Panc1 (cell line): ENCODE data around the gene AFF3. TPM values are rescaled to one million over a fixed set of nuclear protein-coding genes. Genes with fewer than 3 reads are reported as not detected.

Source experiments
- ATAC-seq: fragments of 200-7000 bp; cut with Tn5 transposase; 2 replicates; pipeline ENCODE4 v1.9.1; 2020; ENCODE audit warnings: mild to moderate bottlenecking, moderate library complexity
- BruUV-seq: library from RNA; stranded (reverse); fragments of 400-500 nt; replicated peaks from 2 replicates; lab custom pipeline; 2021; lab: Mats Ljungman, UMichigan
- CTCF ChIA-PET: fragments of 300-600 bp; sonication (Branson Sonifier 250); formaldehyde crosslinking; loops from one replicate; lab custom pipeline; 2022; ENCODE audit warnings: antibody characterized with exemption; lab: Charles Lee
- POLR2A ChIA-PET: fragments of 300-600 bp; sonication (Branson Sonifier 250); formaldehyde crosslinking; loops from one replicate; lab custom pipeline; 2022; ENCODE audit warnings: antibody characterized with exemption; lab: Charles Lee
- DNase-seq: peaks from one replicate; pipeline ENCODE4 v3.0.0-alpha.2; 2010; ENCODE audit warnings: low read depth, low spot score
- H3K27ac ChIP-seq: 2 replicates; pipeline ENCODE4 v1.5.1; 2011; ENCODE audit warnings: mild to moderate bottlenecking, low read length, inconsistent platforms
- H3K27me3 ChIP-seq: fragments of 200-500 bp; sonication (Bioruptor generic); 2 replicates; pipeline ENCODE4 v1.6.0; 2014; ENCODE audit warnings: low read length, inconsistent platforms; ENCODE audit not compliant: control insufficient read depth, insufficient read depth
- H3K36me3 ChIP-seq: fragments of 200-500 bp; sonication (Bioruptor generic); 2 replicates; pipeline ENCODE4 v1.5.1; 2014; ENCODE audit warnings: inconsistent platforms, mild to moderate bottlenecking, low read length, moderate library complexity; ENCODE audit not compliant: control insufficient read depth, insufficient read depth
- H3K4me1 ChIP-seq: 2 replicates; pipeline ENCODE4 v1.5.1; 2011; ENCODE audit warnings: inconsistent platforms, mild to moderate bottlenecking, low read length, moderate library complexity; ENCODE audit not compliant: control insufficient read depth, insufficient read depth
- H3K4me3 ChIP-seq, 2 experiments: 2 replicates each; pipeline ENCODE4 v1.5.1; 2011 to 2012; ENCODE audit warnings: low read depth in 2 of 2, low read length in 2 of 2, mild to moderate bottlenecking in 2 of 2, inconsistent platforms in 1 of 2, moderate library complexity in 1 of 2
- H3K9me3 ChIP-seq: fragments of 200-500 bp; sonication (Bioruptor generic); 2 replicates; pipeline ENCODE4 v1.5.1; 2014; ENCODE audit warnings: low read depth, mild to moderate bottlenecking, inconsistent platforms, low read length, moderate library complexity; ENCODE audit not compliant: control insufficient read depth, insufficient read depth
- POLR2AphosphoS5 ChIP-seq: IDR thresholded peaks from 2 replicates; pipeline ENCODE4 v1.6.1; 2012; ENCODE audit warnings: mild to moderate bottlenecking, low read depth, low read length, moderate library complexity
- SIN3A ChIP-seq: IDR thresholded peaks from 2 replicates; pipeline ENCODE4 v1.6.1; 2012; ENCODE audit warnings: low read depth, mild to moderate bottlenecking, low read length, moderate library complexity, borderline replicate concordance; ENCODE audit not compliant: insufficient read depth
- TCF7L2 ChIP-seq: IDR thresholded peaks from 2 replicates; pipeline ENCODE4 v1.6.1; 2011; ENCODE audit warnings: mild to moderate bottlenecking, low read depth, low read length, inconsistent platforms
- in situ Hi-C: cut with HindIII; loops from 2 replicates; pipeline ENCODE4 v1.10.0; 2016; ENCODE audit warnings: low sequenced_read_pairs, low pct_unique_long_range_greater_than_20kb
- intact Hi-C: fragments of 100-400 bp; cut with micrococcal nuclease; formaldehyde crosslinking; loops from one replicate; pipeline ENCODE4 v1.10.0; 2022; ENCODE audit not compliant: unreplicated experiment
- total RNA-seq: library from RNA; stranded (reverse); gene quantifications from one replicate; pipeline ENCODE4 v1.2.1, GENCODE V29; 2021; ENCODE audit not compliant: unreplicated experiment
- TF ChIP-seq, protein P1 (sequence below): fragments of 450-650 bp; IDR thresholded peaks from 2 replicates; pipeline ENCODE4 v1.5.1; 2017; ENCODE audit warnings: mild to moderate bottlenecking
- TF ChIP-seq, protein P2 (sequence below), 2 experiments: IDR thresholded peaks; 2 replicates each; pipeline ENCODE4 v1.6.1; 2011 to 2012; ENCODE audit warnings: low read depth in 2 of 2, control low read depth in 1 of 2, low read length in 1 of 2, mild to moderate bottlenecking in 1 of 2, moderate library complexity in 1 of 2; ENCODE audit not compliant: insufficient read depth in 1 of 2

The AFF3 gene
- total RNA-seq, 1 experiment from 2014 or later, result 2.2 TPM

DNA sequence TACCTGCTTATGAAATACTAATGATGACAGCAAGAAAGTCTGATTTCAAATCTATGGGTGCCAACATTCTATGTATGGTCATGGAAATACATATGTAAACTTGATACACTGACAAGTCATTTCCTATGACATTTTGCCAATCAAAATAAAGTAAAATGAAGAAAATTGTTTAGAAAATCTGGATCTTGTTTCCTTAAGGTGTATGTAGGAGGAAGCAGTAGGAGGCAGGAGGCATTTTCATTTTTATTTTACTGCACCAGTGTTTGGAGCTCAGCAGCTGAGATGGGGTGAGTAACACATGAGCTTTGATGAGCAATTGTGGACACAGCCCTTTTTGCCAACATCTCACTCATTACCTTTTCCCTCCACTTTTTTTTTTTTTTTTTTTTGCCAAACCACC is 167.0 kb downstream of the AFF3 start:
- no peak overlapping the region for H3K27ac ChIP-seq
- no TSS peak for BruUV-seq
- CTCF ChIA-PET, result no interaction called here
- H3K9me3 ChIP-seq, result no peaks in the 10 kb centered on the region
- POLR2A ChIA-PET, result interaction anchor here (0.6 to 0.7 kb wide), 2 partner anchors 11 to 96 kb away, joined by 6 to 12 read pairs; no protein-coding TSS in a partner anchor
- DNase-seq (peak; percentile 81), ATAC-seq (peak; percentile 60; the same call in 1 of the 2 replicates)
- H3K27me3 ChIP-seq, result peaks cover 8% of the 10 kb centered on the region; the same call in 1 of the 2 replicates
- in situ Hi-C loops (no loop called here), intact Hi-C loops (no loop called here)
- no peaks in the 10 kb centered on the region for H3K4me1 ChIP-seq
- H3K36me3 ChIP-seq, result no peaks in the 10 kb centered on the region
- TF ChIP-seq TCF7L2, result no peak
- TF ChIP-seq, protein P1, sequence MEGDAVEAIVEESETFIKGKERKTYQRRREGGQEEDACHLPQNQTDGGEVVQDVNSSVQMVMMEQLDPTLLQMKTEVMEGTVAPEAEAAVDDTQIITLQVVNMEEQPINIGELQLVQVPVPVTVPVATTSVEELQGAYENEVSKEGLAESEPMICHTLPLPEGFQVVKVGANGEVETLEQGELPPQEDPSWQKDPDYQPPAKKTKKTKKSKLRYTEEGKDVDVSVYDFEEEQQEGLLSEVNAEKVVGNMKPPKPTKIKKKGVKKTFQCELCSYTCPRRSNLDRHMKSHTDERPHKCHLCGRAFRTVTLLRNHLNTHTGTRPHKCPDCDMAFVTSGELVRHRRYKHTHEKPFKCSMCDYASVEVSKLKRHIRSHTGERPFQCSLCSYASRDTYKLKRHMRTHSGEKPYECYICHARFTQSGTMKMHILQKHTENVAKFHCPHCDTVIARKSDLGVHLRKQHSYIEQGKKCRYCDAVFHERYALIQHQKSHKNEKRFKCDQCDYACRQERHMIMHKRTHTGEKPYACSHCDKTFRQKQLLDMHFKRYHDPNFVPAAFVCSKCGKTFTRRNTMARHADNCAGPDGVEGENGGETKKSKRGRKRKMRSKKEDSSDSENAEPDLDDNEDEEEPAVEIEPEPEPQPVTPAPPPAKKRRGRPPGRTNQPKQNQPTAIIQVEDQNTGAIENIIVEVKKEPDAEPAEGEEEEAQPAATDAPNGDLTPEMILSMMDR, result no peak
- TF ChIP-seq, protein P2, sequence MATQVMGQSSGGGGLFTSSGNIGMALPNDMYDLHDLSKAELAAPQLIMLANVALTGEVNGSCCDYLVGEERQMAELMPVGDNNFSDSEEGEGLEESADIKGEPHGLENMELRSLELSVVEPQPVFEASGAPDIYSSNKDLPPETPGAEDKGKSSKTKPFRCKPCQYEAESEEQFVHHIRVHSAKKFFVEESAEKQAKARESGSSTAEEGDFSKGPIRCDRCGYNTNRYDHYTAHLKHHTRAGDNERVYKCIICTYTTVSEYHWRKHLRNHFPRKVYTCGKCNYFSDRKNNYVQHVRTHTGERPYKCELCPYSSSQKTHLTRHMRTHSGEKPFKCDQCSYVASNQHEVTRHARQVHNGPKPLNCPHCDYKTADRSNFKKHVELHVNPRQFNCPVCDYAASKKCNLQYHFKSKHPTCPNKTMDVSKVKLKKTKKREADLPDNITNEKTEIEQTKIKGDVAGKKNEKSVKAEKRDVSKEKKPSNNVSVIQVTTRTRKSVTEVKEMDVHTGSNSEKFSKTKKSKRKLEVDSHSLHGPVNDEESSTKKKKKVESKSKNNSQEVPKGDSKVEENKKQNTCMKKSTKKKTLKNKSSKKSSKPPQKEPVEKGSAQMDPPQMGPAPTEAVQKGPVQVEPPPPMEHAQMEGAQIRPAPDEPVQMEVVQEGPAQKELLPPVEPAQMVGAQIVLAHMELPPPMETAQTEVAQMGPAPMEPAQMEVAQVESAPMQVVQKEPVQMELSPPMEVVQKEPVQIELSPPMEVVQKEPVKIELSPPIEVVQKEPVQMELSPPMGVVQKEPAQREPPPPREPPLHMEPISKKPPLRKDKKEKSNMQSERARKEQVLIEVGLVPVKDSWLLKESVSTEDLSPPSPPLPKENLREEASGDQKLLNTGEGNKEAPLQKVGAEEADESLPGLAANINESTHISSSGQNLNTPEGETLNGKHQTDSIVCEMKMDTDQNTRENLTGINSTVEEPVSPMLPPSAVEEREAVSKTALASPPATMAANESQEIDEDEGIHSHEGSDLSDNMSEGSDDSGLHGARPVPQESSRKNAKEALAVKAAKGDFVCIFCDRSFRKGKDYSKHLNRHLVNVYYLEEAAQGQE (IDR thresholded peaks at IDR 0.05; ENCODE audit: insufficient read depth in 1 of 2, low read depth in 2 of 2, low read length in 1 of 2), result no peak
- no peak for TF ChIP-seq POLR2AphosphoS5
- TF ChIP-seq SIN3A, result no peak
- no peak overlapping the region for H3K4me3 ChIP-seq

DNA sequence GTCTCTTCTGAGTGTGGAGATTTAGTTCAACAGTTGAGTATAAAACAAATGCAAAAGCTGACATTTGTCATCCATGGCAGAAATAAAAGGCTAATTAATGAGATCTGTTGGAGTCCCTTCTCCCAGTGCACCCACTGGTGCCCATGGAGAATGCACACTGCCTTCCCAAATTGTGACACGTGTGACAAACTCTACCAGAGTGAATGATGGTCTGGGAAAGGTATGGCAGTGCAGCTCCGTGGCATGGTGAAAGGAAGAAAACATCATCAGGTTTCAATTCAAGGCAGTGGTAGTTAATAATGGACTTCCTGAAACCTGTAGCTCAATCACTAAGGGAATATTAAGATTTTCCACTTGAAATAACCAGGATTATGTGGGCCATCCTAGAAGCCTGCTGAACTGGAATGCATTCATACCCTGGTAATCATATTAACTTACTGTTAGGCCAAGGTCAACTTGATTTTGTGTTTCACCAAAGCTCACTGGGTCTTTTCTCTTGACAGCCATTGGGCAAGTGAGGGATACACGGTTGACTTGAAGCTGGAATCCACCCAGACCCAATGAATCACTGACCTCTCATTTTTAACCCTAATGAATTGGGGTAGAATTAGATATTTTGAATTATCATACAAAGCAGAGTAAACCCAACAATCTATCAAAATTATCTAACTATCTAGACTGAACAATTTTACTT is 167.6 kb downstream of the AFF3 start:
- ATAC-seq (no peak), DNase-seq (no peak)
- H3K27ac ChIP-seq, result no peak overlapping the region
- peaks cover 8% of the 10 kb centered on the region; the same call in 1 of the 2 replicates for H3K27me3 ChIP-seq
- in situ Hi-C loops, result no loop called here
- H3K36me3 ChIP-seq, result no peaks in the 10 kb centered on the region
- no peaks in the 10 kb centered on the region for H3K4me1 ChIP-seq
- ChIA-PET POLR2A (interaction anchor here (0.6 kb wide), 1 partner anchor 95 kb away, joined by 12 read pairs; no protein-coding TSS in a partner anchor), CTCF (no interaction called here)
- intact Hi-C loops, result no loop called here
- H3K4me3 ChIP-seq, result no peak overlapping the region
- no peaks in the 10 kb centered on the region for H3K9me3 ChIP-seq
- BruUV-seq, result no TSS peak
- TF ChIP-seq, protein P2 (IDR thresholded peaks at IDR 0.05; ENCODE audit: insufficient read depth in 1 of 2, low read depth in 2 of 2, low read length in 1 of 2), result no peak
- no peak for TF ChIP-seq TCF7L2
- no peak for TF ChIP-seq POLR2AphosphoS5
- TF ChIP-seq SIN3A, result no peak
- TF ChIP-seq, protein P1, result no peak
